ENCODE measurements around the gene ZNF43.

DNA sequence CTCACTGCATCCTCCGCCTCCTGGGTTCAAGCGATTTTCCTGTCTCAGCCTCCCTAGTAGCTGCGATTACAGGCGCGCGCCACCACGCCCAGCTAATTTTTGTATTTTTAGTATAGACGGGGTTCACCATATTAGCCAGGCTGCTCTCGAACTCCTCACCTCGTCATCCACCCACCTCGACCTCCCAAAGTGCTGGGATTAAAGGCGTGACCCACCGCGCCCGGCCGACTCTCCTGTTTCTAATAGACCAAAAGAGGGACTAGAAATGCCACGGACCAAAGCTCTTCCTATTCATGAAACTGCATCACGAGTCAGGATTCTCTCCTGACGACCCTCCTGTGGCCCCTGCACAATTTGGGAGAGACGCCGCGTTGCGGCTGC, 563 bp downstream of the ZNF43 start:
- TF ChIP-seq, protein P1, sequence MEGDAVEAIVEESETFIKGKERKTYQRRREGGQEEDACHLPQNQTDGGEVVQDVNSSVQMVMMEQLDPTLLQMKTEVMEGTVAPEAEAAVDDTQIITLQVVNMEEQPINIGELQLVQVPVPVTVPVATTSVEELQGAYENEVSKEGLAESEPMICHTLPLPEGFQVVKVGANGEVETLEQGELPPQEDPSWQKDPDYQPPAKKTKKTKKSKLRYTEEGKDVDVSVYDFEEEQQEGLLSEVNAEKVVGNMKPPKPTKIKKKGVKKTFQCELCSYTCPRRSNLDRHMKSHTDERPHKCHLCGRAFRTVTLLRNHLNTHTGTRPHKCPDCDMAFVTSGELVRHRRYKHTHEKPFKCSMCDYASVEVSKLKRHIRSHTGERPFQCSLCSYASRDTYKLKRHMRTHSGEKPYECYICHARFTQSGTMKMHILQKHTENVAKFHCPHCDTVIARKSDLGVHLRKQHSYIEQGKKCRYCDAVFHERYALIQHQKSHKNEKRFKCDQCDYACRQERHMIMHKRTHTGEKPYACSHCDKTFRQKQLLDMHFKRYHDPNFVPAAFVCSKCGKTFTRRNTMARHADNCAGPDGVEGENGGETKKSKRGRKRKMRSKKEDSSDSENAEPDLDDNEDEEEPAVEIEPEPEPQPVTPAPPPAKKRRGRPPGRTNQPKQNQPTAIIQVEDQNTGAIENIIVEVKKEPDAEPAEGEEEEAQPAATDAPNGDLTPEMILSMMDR (IDR thresholded peaks at IDR 0.05; ENCODE audit: insufficient read depth, low read length): no peak
- TF ChIP-seq POLR2AphosphoS5 (IDR thresholded peaks at IDR 0.05; ENCODE audit: low read depth): no peak
- TF ChIP-seq, protein P2, sequence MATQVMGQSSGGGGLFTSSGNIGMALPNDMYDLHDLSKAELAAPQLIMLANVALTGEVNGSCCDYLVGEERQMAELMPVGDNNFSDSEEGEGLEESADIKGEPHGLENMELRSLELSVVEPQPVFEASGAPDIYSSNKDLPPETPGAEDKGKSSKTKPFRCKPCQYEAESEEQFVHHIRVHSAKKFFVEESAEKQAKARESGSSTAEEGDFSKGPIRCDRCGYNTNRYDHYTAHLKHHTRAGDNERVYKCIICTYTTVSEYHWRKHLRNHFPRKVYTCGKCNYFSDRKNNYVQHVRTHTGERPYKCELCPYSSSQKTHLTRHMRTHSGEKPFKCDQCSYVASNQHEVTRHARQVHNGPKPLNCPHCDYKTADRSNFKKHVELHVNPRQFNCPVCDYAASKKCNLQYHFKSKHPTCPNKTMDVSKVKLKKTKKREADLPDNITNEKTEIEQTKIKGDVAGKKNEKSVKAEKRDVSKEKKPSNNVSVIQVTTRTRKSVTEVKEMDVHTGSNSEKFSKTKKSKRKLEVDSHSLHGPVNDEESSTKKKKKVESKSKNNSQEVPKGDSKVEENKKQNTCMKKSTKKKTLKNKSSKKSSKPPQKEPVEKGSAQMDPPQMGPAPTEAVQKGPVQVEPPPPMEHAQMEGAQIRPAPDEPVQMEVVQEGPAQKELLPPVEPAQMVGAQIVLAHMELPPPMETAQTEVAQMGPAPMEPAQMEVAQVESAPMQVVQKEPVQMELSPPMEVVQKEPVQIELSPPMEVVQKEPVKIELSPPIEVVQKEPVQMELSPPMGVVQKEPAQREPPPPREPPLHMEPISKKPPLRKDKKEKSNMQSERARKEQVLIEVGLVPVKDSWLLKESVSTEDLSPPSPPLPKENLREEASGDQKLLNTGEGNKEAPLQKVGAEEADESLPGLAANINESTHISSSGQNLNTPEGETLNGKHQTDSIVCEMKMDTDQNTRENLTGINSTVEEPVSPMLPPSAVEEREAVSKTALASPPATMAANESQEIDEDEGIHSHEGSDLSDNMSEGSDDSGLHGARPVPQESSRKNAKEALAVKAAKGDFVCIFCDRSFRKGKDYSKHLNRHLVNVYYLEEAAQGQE (IDR thresholded peaks at IDR 0.05; ENCODE audit: insufficient replicate concordance, low read depth): no peak

Measured in HL-60 (cell line).